C4-2B (cell line): ENCODE results near the gene CR1L.

Experiments used
- H3K27ac ChIP-seq: fragments of 450-650 bp; 2 replicates; pipeline ENCODE4 v1.5.1; 2017
- ZFX ChIP-seq: fragments of 450-650 bp; IDR thresholded peaks from 2 replicates; pipeline ENCODE4 v1.6.1; 2017
- TF ChIP-seq, protein P1 (sequence below): fragments of 450-650 bp; conservative IDR thresholded peaks from 2 replicates; pipeline ENCODE4 v1.5.1; 2017; ENCODE audit warnings: mild to moderate bottlenecking

CR1L gene

DNA sequence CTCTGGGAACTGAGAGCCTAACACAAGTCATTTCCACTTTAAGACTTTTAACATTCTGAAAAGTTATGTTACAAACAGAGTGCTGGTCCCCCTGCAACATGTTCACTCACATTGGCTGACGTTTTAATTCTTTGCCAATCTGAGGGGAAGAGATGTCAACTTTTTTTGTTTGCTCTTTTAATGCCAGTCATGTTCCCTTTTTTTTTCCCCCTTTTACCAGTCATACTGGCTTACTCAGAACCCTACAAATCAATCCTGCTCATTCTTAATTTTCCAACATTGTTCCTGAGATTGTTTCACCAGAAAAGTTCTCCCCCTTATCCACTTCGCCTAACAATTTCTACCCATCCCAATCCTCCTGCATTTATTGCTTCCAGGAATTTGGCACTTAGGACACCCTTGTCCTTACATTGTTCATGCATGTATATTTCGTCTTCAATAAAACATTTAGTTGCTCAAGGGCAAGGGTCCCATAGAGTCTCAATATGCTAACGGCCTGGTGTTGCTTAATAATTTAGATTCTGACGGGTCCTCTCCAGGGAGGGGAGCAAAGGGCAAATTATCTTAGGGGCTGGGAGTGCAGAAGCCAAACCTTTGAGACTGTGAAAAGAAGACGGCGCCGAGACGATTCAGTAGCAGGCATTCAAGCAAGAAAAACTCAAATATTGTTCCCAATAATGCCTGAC, 624 bp upstream of the CR1L start:
- TF ChIP-seq, protein P1, sequence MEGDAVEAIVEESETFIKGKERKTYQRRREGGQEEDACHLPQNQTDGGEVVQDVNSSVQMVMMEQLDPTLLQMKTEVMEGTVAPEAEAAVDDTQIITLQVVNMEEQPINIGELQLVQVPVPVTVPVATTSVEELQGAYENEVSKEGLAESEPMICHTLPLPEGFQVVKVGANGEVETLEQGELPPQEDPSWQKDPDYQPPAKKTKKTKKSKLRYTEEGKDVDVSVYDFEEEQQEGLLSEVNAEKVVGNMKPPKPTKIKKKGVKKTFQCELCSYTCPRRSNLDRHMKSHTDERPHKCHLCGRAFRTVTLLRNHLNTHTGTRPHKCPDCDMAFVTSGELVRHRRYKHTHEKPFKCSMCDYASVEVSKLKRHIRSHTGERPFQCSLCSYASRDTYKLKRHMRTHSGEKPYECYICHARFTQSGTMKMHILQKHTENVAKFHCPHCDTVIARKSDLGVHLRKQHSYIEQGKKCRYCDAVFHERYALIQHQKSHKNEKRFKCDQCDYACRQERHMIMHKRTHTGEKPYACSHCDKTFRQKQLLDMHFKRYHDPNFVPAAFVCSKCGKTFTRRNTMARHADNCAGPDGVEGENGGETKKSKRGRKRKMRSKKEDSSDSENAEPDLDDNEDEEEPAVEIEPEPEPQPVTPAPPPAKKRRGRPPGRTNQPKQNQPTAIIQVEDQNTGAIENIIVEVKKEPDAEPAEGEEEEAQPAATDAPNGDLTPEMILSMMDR, result no peak
- TF ChIP-seq ZFX, result no peak

DNA sequence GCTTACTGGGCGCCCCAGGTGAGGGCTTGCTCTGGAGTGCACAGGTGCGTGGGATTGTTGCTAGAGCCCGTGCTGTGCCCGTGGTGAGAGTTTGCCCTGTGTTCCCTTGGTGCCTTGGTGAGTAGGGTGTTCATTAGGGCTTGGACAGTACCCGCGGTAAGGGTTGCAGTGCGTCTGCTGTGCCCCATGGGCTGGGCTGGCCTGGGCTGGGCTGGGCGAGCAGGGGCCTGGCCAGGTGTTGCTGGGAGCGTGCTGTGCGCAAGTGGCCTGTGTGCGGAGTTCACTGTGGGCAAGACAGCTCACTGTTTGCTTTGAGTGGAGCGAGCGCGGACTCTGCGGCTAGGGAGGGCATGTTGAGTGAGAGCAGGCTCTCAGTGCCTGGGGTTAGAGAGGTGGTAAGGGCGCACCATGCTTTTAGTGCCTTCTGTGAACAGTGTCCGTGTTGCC, 725 bp downstream of the CR1L start:
- H3K27ac ChIP-seq, result no peak overlapping the region
- TF ChIP-seq ZFX, result no peak
- TF ChIP-seq, protein P1, result no peak

More for the DNA sequence above, 624 bp upstream of the CR1L start:
- no peak overlapping the region for H3K27ac ChIP-seq

DNA sequence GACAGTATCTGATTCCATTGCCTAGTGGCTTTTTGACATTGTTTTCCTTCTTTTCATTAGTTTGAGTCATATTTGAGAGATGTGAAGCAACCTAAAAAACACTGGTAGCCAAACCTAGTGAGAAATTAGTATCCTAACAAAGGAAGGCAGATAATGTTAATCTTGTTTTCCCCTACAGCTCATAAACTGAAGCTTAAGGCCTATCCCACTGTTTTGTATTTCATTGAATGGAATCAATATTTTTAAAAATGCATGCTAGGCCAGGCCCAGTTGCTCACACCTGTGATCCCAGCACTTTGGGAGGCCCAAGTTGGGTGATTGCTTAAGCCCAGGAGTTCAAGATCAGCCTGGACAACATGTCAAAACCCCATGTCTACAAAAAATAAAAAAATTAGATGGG, 1.2 kb downstream of the CR1L start:
- TF ChIP-seq ZFX, result no peak
- TF ChIP-seq, protein P1, result no peak

DNA sequence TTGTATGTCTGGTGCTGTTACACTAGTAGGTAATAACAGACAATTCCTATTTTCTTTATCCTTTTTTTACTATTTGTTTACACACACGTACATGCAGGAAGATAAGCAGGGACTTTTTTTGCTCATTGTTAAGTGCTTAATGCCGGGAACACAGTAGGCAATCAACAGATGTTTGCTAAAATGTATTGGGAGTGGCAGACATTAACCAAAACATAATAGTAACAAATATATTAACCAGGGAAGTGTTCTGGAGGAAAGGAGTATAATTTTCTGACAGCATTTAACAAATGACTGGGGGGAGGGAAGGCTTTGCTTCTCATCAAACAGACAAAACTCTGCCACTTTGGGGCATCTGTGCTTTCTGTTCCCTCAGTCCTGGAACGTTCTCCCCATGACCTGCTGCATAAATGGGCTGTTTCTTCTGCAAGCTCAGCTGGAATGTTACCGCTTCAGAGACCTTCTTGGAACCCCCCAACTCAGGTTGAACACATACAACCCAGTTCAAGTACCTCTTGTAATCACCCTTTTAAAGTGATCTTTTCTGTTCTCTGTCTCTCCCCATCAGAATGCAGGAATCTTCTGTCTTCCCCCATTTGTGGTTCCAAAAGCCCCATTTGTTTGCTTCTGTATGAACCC, 2.1 kb downstream of the CR1L start:
- no peak for TF ChIP-seq ZFX
- TF ChIP-seq, protein P1, result no peak
- H3K27ac ChIP-seq, result no peak overlapping the region

More for the DNA sequence above, 1.2 kb downstream of the CR1L start:
- no peak overlapping the region for H3K27ac ChIP-seq

DNA sequence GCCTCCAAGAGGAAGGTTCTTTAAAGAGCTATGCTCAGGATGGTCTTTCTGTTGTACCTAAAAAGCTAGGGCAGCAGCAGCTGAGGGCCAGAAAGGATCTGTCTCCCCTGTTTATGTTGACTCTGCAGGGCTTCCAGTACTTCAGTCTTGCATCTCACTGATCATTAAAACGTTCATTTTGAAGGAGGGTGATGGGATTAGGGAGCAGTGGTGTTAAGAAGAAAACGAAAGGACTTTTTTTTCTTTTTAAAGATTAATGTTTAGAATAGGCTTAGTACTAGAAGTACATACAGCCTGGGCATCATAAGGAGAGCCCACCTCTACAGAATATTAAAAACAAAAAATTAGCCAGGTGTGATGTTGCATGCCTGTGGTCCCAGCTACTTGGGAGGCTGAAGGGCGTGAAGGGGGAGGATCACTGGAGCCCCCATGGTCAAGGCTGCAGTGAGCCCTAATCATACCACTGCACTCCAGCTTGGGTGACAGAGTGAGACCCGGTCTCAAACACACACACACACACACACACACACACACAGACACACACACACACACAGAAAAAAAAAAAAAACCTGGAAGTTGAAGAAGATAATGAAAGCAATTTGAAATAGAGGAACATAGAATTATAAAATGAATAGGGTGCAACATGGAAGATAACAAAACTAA, 2.9 kb downstream of the CR1L start:
- TF ChIP-seq ZFX, result no peak
- TF ChIP-seq, protein P1, result no peak
- no peak overlapping the region for H3K27ac ChIP-seq

DNA sequence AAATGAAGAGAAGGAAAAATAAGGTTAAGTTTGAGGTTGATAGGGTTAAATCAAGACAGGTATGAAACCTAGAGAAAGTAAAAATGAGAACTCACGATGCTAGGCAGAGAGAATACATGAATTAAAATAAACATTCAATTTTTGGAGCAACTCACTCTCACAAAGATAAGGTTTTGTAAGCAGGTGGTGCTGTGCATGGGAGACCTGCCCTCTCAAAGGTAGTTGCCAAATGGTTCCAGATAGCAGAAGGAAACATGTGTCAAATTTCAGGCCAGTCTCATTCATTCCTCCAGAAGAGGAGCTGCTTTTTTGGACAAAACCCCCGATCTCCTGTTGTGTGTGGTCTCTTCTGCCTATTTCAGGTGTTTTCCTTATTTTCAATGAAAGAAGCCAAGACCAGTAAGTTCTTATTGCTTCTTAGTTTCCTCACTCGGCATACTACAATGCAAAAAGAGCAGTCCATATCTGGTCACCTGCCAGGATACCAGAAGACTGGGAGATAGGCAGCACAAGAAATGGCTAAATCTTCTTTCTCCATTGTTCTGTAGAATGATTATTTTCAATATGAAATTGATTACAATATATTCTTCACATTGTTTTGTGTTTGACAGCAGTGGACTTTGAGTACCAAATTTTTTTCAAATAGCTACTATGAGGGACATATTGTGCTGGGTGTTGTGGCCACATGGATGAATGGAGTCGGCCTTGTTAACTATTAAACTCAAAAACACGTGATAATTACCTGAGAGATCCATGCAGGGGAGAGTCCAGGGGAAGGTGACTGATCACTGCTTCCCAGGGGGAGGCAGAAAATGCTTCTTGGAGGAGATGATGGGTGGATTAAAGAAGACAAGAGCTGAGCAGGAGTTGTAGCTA, 3.6 kb downstream of the CR1L start:
- H3K27ac ChIP-seq, result no peak overlapping the region
- TF ChIP-seq, protein P1, result no peak
- no peak for TF ChIP-seq ZFX
